Loucy (cell line): ENCODE results near the gene MSANTD3.
A peak's percentile ranks its signal among the peaks of the same experiment; 100 is the strongest.

Experiments
- H2AFZ ChIP-seq: fragments of 200-600 bp; sonication (generic); 2 replicates; pipeline ENCODE4 v1.6.0; 2016; ENCODE audit warnings: antibody characterized with exemption, mild to moderate bottlenecking, low read length, moderate library complexity
- H3F3A ChIP-seq: fragments of 200-600 bp; 2 replicates; pipeline ENCODE4 v1.6.0; 2016; ENCODE audit warnings: antibody characterized with exemption, low read depth, mild to moderate bottlenecking
- H3K27me3 ChIP-seq: fragments of 200-600 bp; sonication (generic); 2 replicates; pipeline ENCODE4 v1.6.1; 2014; ENCODE audit warnings: low read length, mild to moderate bottlenecking; ENCODE audit not compliant: insufficient read depth, poor library complexity, severe bottlenecking
- H3K36me3 ChIP-seq: fragments of 200-600 bp; sonication (generic); 2 replicates; pipeline ENCODE4 v1.6.1; 2016; ENCODE audit warnings: low read length; ENCODE audit not compliant: insufficient read depth
- H3K4me1 ChIP-seq: fragments of 200-600 bp; sonication (generic); 2 replicates; pipeline ENCODE4 v1.5.1; 2014; ENCODE audit warnings: low read length, mild to moderate bottlenecking; ENCODE audit not compliant: insufficient read depth, poor library complexity, severe bottlenecking
- H3K4me2 ChIP-seq: fragments of 200-600 bp; sonication (generic); 2 replicates; pipeline ENCODE4 v1.6.0; 2014; ENCODE audit warnings: antibody characterized with exemption, low read length, low read depth, mild to moderate bottlenecking; ENCODE audit not compliant: poor library complexity, severe bottlenecking
- H3K4me3 ChIP-seq: fragments of 200-600 bp; sonication (generic); 2 replicates; pipeline ENCODE4 v1.5.1; 2014; ENCODE audit warnings: low read length, mild to moderate bottlenecking, mixed read lengths; ENCODE audit not compliant: poor library complexity, severe bottlenecking
- H3K79me2 ChIP-seq: fragments of 200-600 bp; sonication (generic); 2 replicates; pipeline ENCODE4 v1.6.1; 2014; ENCODE audit warnings: low read length; ENCODE audit not compliant: insufficient read depth
- H3K9ac ChIP-seq: fragments of 200-600 bp; sonication (generic); 2 replicates; pipeline ENCODE4 v1.6.0; 2014; ENCODE audit warnings: mild to moderate bottlenecking, low read depth, low read length, moderate library complexity; ENCODE audit not compliant: poor library complexity, severe bottlenecking
- H3K9me2 ChIP-seq: fragments of 200-600 bp; sonication (generic); replicated peaks from 2 replicates; pipeline ENCODE4 v1.6.1; 2016; ENCODE audit warnings: low read depth, low read length, mixed read lengths
- H3K9me3 ChIP-seq: fragments of 200-600 bp; sonication (generic); 2 replicates; pipeline ENCODE4 v1.6.1; 2014; ENCODE audit warnings: mild to moderate bottlenecking, antibody characterized with exemption, low read length, low read depth; ENCODE audit not compliant: insufficient read depth
- H4K20me1 ChIP-seq: fragments of 200-600 bp; sonication (generic); 2 replicates; pipeline ENCODE4 v1.6.0; 2014; ENCODE audit warnings: antibody characterized with exemption, low read length, mild to moderate bottlenecking; ENCODE audit not compliant: insufficient read depth, poor library complexity, severe bottlenecking
- CTCF ChIP-seq: fragments of 200-600 bp; sonication (generic); conservative IDR thresholded peaks from 2 replicates; pipeline ENCODE4 v1.5.1; 2014; ENCODE audit warnings: mild to moderate bottlenecking, antibody characterized with exemption, low read length
- EZH2phosphoT487 ChIP-seq: fragments of 200-600 bp; IDR thresholded peaks from 2 replicates; pipeline ENCODE4 v1.6.1; 2018; ENCODE audit warnings: antibody characterized with exemption, mild to moderate bottlenecking, moderate library complexity, borderline replicate concordance

The MSANTD3 gene

GRCh38 chr9:100425758-100426157, 1.2 kb upstream of the MSANTD3 start:
- H3F3A ChIP-seq, result no peaks in the 10 kb centered on the region
- H3K79me2 ChIP-seq, result peaks cover 34% of the 10 kb centered on the region
- H3K9ac ChIP-seq, result peak overlapping the region; percentile 85
- peak overlapping the region; percentile 99; the same call in 1 of the 2 replicates for H2AFZ ChIP-seq
- H3K27me3 ChIP-seq, result no peaks in the 10 kb centered on the region
- peaks cover 13% of the 10 kb centered on the region for H4K20me1 ChIP-seq
- no peaks in the 10 kb centered on the region for H3K36me3 ChIP-seq
- H3K4me1 ChIP-seq, result peaks cover 37% of the 10 kb centered on the region
- TF ChIP-seq EZH2phosphoT487, result no peak
- TF ChIP-seq CTCF, result no peak
- H3K9me2 ChIP-seq, result no peaks in the 10 kb centered on the region
- no peak overlapping the region for H3K4me3 ChIP-seq
- peak overlapping the region; percentile 87 for H3K4me2 ChIP-seq
- H3K9me3 ChIP-seq, result no peaks in the 10 kb centered on the region

- no peaks in the 10 kb centered on the region for H3K27me3 ChIP-seq
- peak overlapping the region; percentile 87 for H3K4me3 ChIP-seq
- TF ChIP-seq CTCF (no peak), EZH2phosphoT487 (no peak)
- peak overlapping the region; percentile 85 for H3K9ac ChIP-seq
- peak overlapping the region; percentile 99 for H2AFZ ChIP-seq
- no peaks in the 10 kb centered on the region for H3K9me2 ChIP-seq
- peaks cover 35% of the 10 kb centered on the region for H3K79me2 ChIP-seq
- H3K4me2 ChIP-seq, result peak overlapping the region; percentile 87
- H3F3A ChIP-seq, result no peaks in the 10 kb centered on the region
- H3K4me1 ChIP-seq, result peaks cover 37% of the 10 kb centered on the region
- H3K9me3 ChIP-seq, result no peaks in the 10 kb centered on the region
- H3K36me3 ChIP-seq, result no peaks in the 10 kb centered on the region
- H4K20me1 ChIP-seq, result peaks cover 13% of the 10 kb centered on the region
Observed at GRCh38 chr9:100426189-100426529, 784 bp upstream of the MSANTD3 start.

GRCh38 chr9:100427366-100428263, 672 bp downstream of the MSANTD3 start:
- H4K20me1 ChIP-seq, result peaks cover 13% of the 10 kb centered on the region
- H3K9ac ChIP-seq, result peak overlapping the region; percentile 88
- H3K79me2 ChIP-seq, result peaks cover 49% of the 10 kb centered on the region
- H3K36me3 ChIP-seq, result no peaks in the 10 kb centered on the region
- peaks cover 49% of the 10 kb centered on the region for H3K4me1 ChIP-seq
- H3K27me3 ChIP-seq, result no peaks in the 10 kb centered on the region
- peak overlapping the region; percentile 88 for H3K4me2 ChIP-seq
- H2AFZ ChIP-seq, result peak overlapping the region; percentile 94
- no peaks in the 10 kb centered on the region for H3K9me2 ChIP-seq
- H3K4me3 ChIP-seq, result peak overlapping the region; percentile 94
- no peaks in the 10 kb centered on the region for H3K9me3 ChIP-seq
- no peaks in the 10 kb centered on the region for H3F3A ChIP-seq
- TF ChIP-seq EZH2phosphoT487 (no peak), CTCF (no peak)
